KG1 (cell line): ENCODE measurements around the gene KLC4.
"Not testable (repeated sequence)": the region's sequence is repeated elsewhere in the genome, so short reads cannot be mapped to it uniquely, and the experiment has no call there.

Experiments used
- DNase-seq: peaks from one replicate; lab custom pipeline; 2025; lab: John Stamatoyannopoulos, UW

KLC4 gene

GRCh38 chr6:43036712-43037111 lies 22.7 kb upstream of the KLC4 start:
- no peak for DNase-seq

GRCh38 chr6:43037197-43037596 lies 22.2 kb upstream of the KLC4 start:
- DNase-seq, result no peak

DNA sequence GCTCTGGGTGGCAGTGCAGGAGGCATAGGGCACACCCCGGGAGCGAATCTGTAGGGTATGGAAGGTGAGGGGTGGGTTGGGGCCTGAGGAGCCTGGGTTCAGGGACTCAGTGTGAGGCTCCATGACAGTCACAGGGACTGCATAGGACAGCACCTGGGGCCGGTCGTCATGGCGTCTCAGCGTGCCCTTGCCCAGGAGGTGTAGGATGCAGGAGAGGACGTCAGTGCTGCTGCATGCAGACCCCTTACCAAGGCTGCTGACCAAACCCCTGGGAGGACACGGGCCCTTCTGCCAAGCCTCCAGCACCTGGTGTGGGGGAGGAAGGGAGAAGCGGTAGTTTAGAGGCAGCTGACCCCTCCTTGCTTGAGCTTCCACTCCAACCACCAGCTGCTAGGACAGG lies 21.7 kb upstream of the KLC4 start:
- no peak for DNase-seq

- DNase-seq, result no peak
Measured at GRCh38 chr6:43038727-43039126, 20.7 kb upstream of the KLC4 start.

- no peak for DNase-seq
Measured at GRCh38 chr6:43040542-43041257, 18.7 kb upstream of the KLC4 start.

- not testable (repeated sequence) for DNase-seq
Measured at GRCh38 chr6:43041475-43041874, 18.0 kb upstream of the KLC4 start.

- no peak for DNase-seq
Measured at GRCh38 chr6:43043310-43043709, 16.1 kb upstream of the KLC4 start.

DNA sequence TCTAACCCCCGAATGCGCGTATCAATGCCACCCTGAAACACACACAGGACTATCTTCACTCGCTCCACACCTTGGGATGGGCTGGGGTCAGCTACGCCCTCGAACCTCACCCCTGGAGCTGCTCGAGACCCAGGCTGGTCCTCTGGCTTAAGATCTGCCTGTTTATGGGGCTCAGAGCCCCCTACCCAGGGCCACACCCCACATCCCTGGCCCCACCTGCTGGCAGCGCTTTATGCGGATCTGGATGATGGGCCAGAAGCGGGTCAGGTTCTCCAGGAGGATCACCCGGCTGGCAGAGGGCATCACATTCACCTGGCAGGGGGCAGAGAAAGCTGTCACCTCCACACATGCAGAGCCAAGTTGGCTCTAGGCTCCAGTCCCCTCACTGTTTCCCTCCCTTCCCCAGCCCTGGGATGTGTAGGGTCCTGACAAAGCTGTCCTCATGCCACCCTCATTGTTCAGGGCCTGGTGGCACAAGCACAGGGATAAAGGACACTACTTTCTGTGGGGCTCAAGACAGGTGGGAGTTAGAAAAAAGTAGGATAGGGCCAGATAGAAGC lies 14.0 kb upstream of the KLC4 start:
- DNase-seq, result no peak

- no peak for DNase-seq
Measured at GRCh38 chr6:43047998-43048397, 11.4 kb upstream of the KLC4 start.

GRCh38 chr6:43050981-43051380 lies 8.4 kb upstream of the KLC4 start:
- DNase-seq, result no peak

DNA sequence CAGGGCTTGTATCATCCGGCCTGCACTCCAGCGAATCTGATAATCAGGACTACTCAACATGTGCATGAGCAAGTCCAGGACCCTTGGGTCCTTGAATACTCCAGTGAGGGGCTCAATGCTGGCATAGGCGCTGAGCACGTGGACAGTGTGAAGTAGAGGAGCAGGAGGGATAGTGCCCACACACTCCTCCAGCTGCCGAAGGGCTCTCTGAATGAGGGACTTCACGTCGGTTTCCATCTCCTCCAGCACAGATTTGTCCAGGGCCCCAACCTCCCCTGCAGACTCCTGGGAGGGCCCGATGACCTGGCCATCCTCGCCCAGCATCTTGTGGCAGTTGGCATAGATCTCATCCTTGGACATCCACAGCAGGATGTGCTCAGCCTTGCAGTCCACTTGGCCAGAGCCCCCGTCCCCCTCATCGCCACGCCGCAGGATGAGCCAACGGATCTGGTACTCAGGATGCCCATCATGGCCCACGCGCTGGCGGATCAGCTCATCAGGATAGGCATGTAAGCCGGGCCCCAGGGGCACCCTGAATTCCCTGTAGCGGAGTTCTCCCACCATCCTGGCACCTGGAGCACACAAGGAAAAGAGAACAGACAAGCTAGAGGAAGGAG lies 7.1 kb upstream of the KLC4 start:
- DNase-seq, result no peak

GRCh38 chr6:43052842-43053544 lies 6.4 kb upstream of the KLC4 start:
- no peak for DNase-seq

- peak; percentile 76 for DNase-seq
Measured at GRCh38 chr6:43053545-43054205, 5.8 kb upstream of the KLC4 start, which contains the start of gene CUL7. TSS of gene CUL7 (minus strand) at chr6:43053851. CDS start at chr6:43052788, 1,063 bp downstream.

GRCh38 chr6:43054206-43054943 lies 5.1 kb upstream of the KLC4 start:
- no peak for DNase-seq

- no peak for DNase-seq
Measured at GRCh38 chr6:43055966-43056365, 3.5 kb upstream of the KLC4 start.

DNA sequence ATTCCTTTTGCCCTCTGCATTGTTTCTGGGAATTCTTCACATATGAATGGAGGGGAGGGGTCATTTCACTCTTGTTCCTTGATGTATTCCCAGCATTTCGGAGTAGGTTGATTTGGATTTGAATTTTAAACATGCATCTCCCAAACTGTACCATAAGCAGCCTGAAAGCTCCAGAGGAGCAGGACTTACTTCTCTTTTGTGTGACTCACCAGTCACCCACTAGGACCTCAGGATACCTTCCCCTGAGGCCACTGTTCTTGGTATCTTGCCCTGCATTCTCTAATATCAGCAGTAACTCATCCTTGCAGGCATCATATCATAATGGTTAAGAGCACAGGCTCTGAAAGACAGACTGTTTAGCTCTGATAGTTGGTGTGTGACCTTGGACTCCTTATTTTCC lies 900 bp upstream of the KLC4 start:
- DNase-seq, result no peak

- DNase-seq, result no peak
Measured at GRCh38 chr6:43060034-43060754, 763 bp downstream of the KLC4 start.

GRCh38 chr6:43060755-43061633 lies 1.6 kb downstream of the KLC4 start:
- DNase-seq, result no peak

DNA sequence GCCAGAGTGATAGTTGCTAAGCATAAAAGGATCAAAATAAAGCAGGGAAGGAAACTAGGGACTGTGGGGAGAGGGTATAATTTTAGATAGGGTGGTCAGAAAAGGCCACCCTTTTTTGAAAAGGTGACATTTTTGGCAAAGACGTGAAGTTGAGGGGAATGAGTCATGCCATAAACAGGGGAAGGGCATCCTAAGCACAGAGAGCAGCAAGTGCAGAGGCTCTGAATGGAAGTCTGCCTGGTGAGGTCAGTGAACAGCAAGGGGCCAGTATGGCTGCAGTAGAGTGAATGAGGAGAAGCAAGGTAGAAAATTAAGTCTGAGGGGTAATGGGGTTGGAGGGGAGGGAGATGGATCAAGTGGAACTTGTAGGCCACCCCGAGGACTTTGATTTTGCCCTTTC lies 2.4 kb downstream of the KLC4 start:
- DNase-seq, result no peak

DNA sequence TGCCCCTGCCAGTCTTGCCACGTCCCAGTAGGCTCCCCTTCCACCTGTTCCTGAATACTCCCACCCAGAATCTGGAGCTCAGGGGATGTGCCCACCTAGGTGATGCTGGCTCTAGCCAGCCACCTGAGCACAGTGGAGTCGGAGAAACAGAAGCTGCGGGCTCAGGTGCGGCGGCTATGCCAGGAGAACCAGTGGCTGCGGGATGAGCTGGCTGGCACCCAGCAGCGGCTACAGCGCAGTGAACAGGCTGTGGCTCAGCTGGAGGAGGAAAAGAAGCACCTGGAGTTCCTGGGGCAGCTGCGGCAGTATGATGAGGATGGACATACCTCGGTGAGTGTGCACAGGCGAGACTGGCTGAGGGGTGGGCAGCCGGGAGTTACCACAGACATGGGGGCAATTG lies 3.4 kb downstream of the KLC4 start:
- DNase-seq, result no peak
